Sigmoid colon (tissue), 4 donors: ENCODE data around the gene FGF3.

Experiments used
- EP300 ChIP-seq, 4 donors: sonication (generic); formaldehyde crosslinking; IDR thresholded peaks; one replicate each; pipeline ENCODE4 v1.6.1; 2017; ENCODE audit warnings: antibody characterized with exemption in 4 of 4
- POLR2AphosphoS5 ChIP-seq, 4 donors: sonication (generic); formaldehyde crosslinking; IDR thresholded peaks; one replicate each; pipeline ENCODE4 v1.6.1; 2017; ENCODE audit warnings: antibody characterized with exemption in 4 of 4
- TF ChIP-seq, protein P1 (sequence below), 4 experiments: fragments of 450-650 bp in 3 of 4; fragments of 200-600 bp in 1 of 4; IDR thresholded peaks; one replicate each; pipeline ENCODE4 v1.5.1; 2016 to 2019; ENCODE audit warnings: antibody characterized with exemption in 4 of 4, mild to moderate bottlenecking in 3 of 4, moderate library complexity in 2 of 4

DNA sequence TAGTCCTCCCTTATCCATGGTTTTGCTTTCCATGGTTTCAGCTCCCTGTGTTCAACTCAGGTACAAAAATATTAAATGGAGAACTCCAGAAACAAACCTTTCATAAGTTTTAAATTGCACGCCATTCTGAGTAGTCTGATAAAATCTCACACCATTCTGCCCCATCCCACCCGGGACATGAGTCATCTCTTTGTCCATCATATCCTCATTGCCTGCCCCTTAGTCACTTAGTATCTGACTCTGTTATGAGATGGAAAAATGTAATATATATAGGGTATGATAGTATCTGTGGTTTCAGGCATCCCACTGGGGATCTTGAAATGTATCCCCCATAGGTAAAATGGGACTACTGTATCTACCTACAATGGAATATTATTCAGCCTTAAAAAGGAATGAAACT lies 35.5 kb upstream of the FGF3 start:
- TF ChIP-seq, protein P1, sequence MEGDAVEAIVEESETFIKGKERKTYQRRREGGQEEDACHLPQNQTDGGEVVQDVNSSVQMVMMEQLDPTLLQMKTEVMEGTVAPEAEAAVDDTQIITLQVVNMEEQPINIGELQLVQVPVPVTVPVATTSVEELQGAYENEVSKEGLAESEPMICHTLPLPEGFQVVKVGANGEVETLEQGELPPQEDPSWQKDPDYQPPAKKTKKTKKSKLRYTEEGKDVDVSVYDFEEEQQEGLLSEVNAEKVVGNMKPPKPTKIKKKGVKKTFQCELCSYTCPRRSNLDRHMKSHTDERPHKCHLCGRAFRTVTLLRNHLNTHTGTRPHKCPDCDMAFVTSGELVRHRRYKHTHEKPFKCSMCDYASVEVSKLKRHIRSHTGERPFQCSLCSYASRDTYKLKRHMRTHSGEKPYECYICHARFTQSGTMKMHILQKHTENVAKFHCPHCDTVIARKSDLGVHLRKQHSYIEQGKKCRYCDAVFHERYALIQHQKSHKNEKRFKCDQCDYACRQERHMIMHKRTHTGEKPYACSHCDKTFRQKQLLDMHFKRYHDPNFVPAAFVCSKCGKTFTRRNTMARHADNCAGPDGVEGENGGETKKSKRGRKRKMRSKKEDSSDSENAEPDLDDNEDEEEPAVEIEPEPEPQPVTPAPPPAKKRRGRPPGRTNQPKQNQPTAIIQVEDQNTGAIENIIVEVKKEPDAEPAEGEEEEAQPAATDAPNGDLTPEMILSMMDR (IDR thresholded peaks at IDR 0.05), result no peak
- no peak for TF ChIP-seq EP300 (IDR thresholded peaks at IDR 0.05)
- TF ChIP-seq POLR2AphosphoS5 (IDR thresholded peaks at IDR 0.05), result no peak
